Stimulated activated CD4-positive, alpha-beta T cell treated with anti-CD3 and anti-CD28 coated beads, TNF-alpha, amount 100 ng/mL, for 24 hours (primary cell): Measurements from ENCODE around the gene GPC6.
"Not testable (repeated sequence)": the region's sequence is repeated elsewhere in the genome, so short reads cannot be mapped to it uniquely, and the experiment has no call there.

ENCODE experiments used
- DNase-seq, 3 experiments: peaks; one replicate each; pipeline ENCODE4 v3.0.0-alpha.2; 2020; ENCODE audit warnings: low read depth in 3 of 3

The GPC6 gene

GRCh38 chr13:94323764-94324758 lies 1097.5 kb downstream of the GPC6 start:
- no peak for DNase-seq

- DNase-seq, result no peak
These were observed 1098.3 kb downstream of the GPC6 start for GRCh38 chr13:94324767-94325540.

- DNase-seq, result no peak
These were observed 1099.0 kb downstream of the GPC6 start for GRCh38 chr13:94325650-94326049.

- DNase-seq, result no peak
These were observed 1100.7 kb downstream of the GPC6 start for GRCh38 chr13:94327318-94327717.

- no peak for DNase-seq
These were observed 1101.9 kb downstream of the GPC6 start for GRCh38 chr13:94328381-94329041.

- no peak for DNase-seq
These were observed 1102.7 kb downstream of the GPC6 start for GRCh38 chr13:94329277-94329676.

GRCh38 chr13:94329754-94330551 lies 1103.3 kb downstream of the GPC6 start:
- no peak for DNase-seq

GRCh38 chr13:94330552-94331071 lies 1104.0 kb downstream of the GPC6 start:
- no peak for DNase-seq

GRCh38 chr13:94331281-94331680 lies 1104.7 kb downstream of the GPC6 start:
- no peak for DNase-seq

- no peak for DNase-seq
These were observed 1105.9 kb downstream of the GPC6 start for GRCh38 chr13:94332359-94333096.

- DNase-seq, result no peak
These were observed 1106.7 kb downstream of the GPC6 start for GRCh38 chr13:94333131-94333820.

- no peak for DNase-seq
These were observed 1109.3 kb downstream of the GPC6 start for GRCh38 chr13:94335761-94336526.

- DNase-seq, result no peak
These were observed 1112.6 kb downstream of the GPC6 start for GRCh38 chr13:94339116-94339687.

GRCh38 chr13:94342436-94343242 lies 1116.0 kb downstream of the GPC6 start:
- DNase-seq, result no peak

- DNase-seq, result no peak
These were observed 1116.6 kb downstream of the GPC6 start for GRCh38 chr13:94343243-94343585.

GRCh38 chr13:94343687-94344086 lies 1117.1 kb downstream of the GPC6 start:
- DNase-seq, result not testable (repeated sequence)

GRCh38 chr13:94344126-94344818 lies 1117.7 kb downstream of the GPC6 start:
- DNase-seq, result no peak
